ENCODE data around the gene GCSAM.

GCSAM gene, protein sequence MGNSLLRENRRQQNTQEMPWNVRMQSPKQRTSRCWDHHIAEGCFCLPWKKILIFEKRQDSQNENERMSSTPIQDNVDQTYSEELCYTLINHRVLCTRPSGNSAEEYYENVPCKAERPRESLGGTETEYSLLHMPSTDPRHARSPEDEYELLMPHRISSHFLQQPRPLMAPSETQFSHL

DNA sequence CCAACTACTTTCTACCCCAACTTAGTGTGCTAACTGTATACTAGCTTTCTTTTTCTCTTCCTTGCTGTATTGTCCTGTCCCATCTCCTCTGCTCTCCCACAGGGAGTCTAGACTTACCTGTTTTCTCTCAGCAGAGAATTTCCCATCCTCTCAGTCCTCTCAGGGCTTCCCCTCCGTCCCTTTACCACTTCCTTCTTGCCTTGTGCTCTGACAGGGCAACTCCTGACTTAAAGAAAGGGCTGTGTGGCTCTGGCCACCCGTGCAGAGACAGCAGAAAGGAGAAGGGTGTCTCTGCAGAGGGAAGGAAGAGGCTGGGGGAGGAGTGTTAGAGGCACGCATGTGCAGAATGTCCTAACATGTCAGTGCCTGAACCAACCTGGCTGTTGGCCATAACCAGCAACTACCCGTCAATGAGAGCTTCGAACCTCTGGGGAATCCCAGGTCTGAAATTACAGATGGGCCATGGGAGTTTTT lies at the start of gene GCSAM:
GCSAM (minus strand) TSS at position 274 of the 474 bp plus-strand sequence; CDS start at position 146, 128 bp downstream.
- TF ChIP-seq ELF4 (IDR thresholded peaks at IDR 0.05) = no peak
- POLR2A ChIA-PET = no interaction called here
- no peak for DNase-seq (ENCODE audit: extremely low spot score)
- CTCF ChIA-PET = no interaction called here

DNA sequence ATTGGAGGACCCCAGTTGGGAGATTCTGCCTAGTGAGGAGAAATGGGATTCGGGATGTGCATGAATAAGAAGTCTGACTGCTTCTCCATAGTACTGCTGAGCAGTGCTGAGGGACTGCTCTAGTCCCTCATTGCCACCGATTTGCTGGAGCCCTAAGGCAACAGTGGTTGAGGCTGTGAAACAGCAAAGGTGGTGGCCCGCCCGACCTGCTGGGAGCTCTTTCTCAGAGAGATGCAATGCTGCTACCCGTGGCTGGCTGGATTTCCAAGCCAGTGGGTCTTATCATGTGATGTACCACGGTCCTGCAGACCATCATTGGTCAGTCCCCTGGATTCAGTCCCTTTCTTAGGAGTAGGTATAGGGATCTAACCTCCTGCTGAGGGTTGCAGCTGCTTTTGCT lies 42.6 kb upstream of the GCSAM start:
- TF ChIP-seq ELF4 (IDR thresholded peaks at IDR 0.05) = no peak
- TF ChIP-seq ZNF384 (IDR thresholded peaks at IDR 0.05) = no peak
- TF ChIP-seq, protein P1, sequence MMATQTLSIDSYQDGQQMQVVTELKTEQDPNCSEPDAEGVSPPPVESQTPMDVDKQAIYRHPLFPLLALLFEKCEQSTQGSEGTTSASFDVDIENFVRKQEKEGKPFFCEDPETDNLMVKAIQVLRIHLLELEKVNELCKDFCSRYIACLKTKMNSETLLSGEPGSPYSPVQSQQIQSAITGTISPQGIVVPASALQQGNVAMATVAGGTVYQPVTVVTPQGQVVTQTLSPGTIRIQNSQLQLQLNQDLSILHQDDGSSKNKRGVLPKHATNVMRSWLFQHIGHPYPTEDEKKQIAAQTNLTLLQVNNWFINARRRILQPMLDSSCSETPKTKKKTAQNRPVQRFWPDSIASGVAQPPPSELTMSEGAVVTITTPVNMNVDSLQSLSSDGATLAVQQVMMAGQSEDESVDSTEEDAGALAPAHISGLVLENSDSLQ (IDR thresholded peaks at IDR 0.05) = no peak
- no peak for TF ChIP-seq FOXM1 (IDR thresholded peaks at IDR 0.05; ENCODE audit: borderline replicate concordance)
- no peak for TF ChIP-seq LEF1 (IDR thresholded peaks at IDR 0.05; ENCODE audit: borderline replicate concordance)
- CTCF ChIA-PET = no interaction called here
- DNase-seq (ENCODE audit: extremely low spot score) = no peak
- POLR2A ChIA-PET = no interaction called here

DNA sequence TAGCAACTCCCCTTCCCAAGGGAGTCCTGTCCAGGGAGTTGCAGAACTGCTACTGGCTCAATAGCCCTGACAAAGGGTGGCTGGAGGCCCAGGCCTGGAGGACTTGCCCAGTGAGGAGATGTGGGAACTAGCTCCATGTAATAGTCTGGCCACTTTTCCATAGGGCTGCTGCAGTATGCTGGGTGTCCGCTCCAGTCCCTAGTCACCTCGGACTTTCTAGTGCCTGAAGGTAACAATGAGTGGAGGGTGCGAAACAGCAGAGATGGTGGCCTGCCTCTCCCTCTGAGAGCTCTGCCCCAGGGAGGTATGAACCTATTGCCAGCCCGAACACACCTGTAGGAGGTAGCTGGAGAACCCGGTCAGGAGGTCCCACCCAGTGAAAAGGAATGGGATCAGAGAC lies 42.0 kb upstream of the GCSAM start:
- ChIA-PET CTCF (no interaction called here), POLR2A (no interaction called here)
- DNase-seq (ENCODE audit: extremely low spot score) = no peak
- TF ChIP-seq L3MBTL2 (conservative IDR thresholded peaks at IDR 0.05) = no peak
- no peak for TF ChIP-seq ELF4 (IDR thresholded peaks at IDR 0.05)
- TF ChIP-seq FOXA1 (IDR thresholded peaks at IDR 0.05) = no peak
- TF ChIP-seq, protein P1 (IDR thresholded peaks at IDR 0.05) = no peak
- TF ChIP-seq HDGF (IDR thresholded peaks at IDR 0.05; ENCODE audit: borderline replicate concordance) = no peak
- no peak for TF ChIP-seq SUZ12 (IDR thresholded peaks at IDR 0.05)
- no peak for TF ChIP-seq NFRKB (IDR thresholded peaks at IDR 0.05)
- TF ChIP-seq BHLHE40 (IDR thresholded peaks at IDR 0.05; ENCODE audit: borderline replicate concordance) = no peak
- no peak for TF ChIP-seq FOXK2 (IDR thresholded peaks at IDR 0.05)
- TF ChIP-seq FOXM1 (IDR thresholded peaks at IDR 0.05; ENCODE audit: borderline replicate concordance) = no peak
- no peak for TF ChIP-seq ZNF384 (IDR thresholded peaks at IDR 0.05)
- no peak for TF ChIP-seq SP1 (IDR thresholded peaks at IDR 0.05)
- no peak for TF ChIP-seq CTBP1 (IDR thresholded peaks at IDR 0.05; ENCODE audit: borderline replicate concordance)
- no peak for TF ChIP-seq LEF1 (IDR thresholded peaks at IDR 0.05; ENCODE audit: borderline replicate concordance)
- no peak for TF ChIP-seq ARNT (IDR thresholded peaks at IDR 0.05)
- TF ChIP-seq TARDBP (IDR thresholded peaks at IDR 0.05) = no peak

DNA sequence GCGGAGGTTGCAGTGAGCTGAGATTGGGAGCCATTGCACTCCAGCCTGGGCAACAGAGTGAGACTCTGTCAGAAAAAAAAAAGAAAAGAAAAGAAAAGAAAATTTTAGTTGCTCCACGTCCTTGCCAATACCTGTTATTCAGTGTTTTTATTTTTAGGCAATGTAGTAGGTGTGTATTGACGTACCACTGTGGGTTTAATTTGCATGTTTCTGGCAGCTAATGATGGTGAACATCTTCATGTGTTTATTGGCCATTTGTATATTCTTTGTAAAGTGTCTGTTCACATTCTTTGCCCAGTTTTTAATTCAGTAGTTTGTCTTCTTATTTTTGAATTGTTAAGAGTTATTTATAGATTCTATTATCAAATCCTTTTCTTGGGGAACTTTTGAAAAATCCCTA lies 38.1 kb upstream of the GCSAM start:
- TF ChIP-seq NFRKB (IDR thresholded peaks at IDR 0.05) = no peak
- TF ChIP-seq ELF4 (IDR thresholded peaks at IDR 0.05) = no peak
- no peak for TF ChIP-seq SUZ12 (IDR thresholded peaks at IDR 0.05)
- TF ChIP-seq ZNF384 (IDR thresholded peaks at IDR 0.05) = no peak
- TF ChIP-seq FOXK2 (IDR thresholded peaks at IDR 0.05) = no peak
- TF ChIP-seq BHLHE40 (IDR thresholded peaks at IDR 0.05; ENCODE audit: borderline replicate concordance) = no peak
- no peak for TF ChIP-seq TARDBP (IDR thresholded peaks at IDR 0.05)
- no peak for TF ChIP-seq L3MBTL2 (conservative IDR thresholded peaks at IDR 0.05)
- no peak for TF ChIP-seq ARNT (IDR thresholded peaks at IDR 0.05)
- no peak for TF ChIP-seq FOXM1 (IDR thresholded peaks at IDR 0.05; ENCODE audit: borderline replicate concordance)
- TF ChIP-seq LEF1 (IDR thresholded peaks at IDR 0.05; ENCODE audit: borderline replicate concordance) = no peak
- TF ChIP-seq, protein P1 (IDR thresholded peaks at IDR 0.05) = no peak
- no peak for TF ChIP-seq CTBP1 (IDR thresholded peaks at IDR 0.05; ENCODE audit: borderline replicate concordance)
- TF ChIP-seq HDGF (IDR thresholded peaks at IDR 0.05; ENCODE audit: borderline replicate concordance) = no peak
- no peak for TF ChIP-seq SP1 (IDR thresholded peaks at IDR 0.05)
- TF ChIP-seq FOXA1 (IDR thresholded peaks at IDR 0.05) = no peak
- no peak for DNase-seq (ENCODE audit: extremely low spot score)
- POLR2A ChIA-PET = no interaction called here
- CTCF ChIA-PET = no interaction called here

DNA sequence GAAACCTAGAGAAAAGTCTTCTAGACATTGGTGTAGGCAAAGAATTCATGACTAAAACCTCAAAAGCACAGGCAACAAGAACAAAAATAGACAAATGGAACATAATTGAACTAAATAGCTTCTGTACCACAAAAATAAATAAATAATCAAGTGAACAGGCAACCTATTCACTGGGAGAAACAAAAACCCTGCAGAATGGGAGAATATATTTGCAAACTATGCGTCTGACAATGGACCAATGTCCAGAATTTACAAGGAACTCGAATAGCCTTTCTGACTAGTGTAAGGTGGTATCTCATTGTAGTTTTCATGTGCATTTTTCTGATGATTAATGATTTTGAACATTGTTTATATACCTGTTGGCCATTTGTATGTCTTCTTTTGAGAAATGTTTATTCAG lies 37.0 kb upstream of the GCSAM start:
- TF ChIP-seq ELF4 (IDR thresholded peaks at IDR 0.05) (no peak), LEF1 (IDR thresholded peaks at IDR 0.05; ENCODE audit: borderline replicate concordance) (no peak), ARNT (IDR thresholded peaks at IDR 0.05) (no peak), FOXM1 (IDR thresholded peaks at IDR 0.05; ENCODE audit: borderline replicate concordance) (no peak), BHLHE40 (IDR thresholded peaks at IDR 0.05; ENCODE audit: borderline replicate concordance) (no peak), SUZ12 (IDR thresholded peaks at IDR 0.05) (no peak), FOXK2 (IDR thresholded peaks at IDR 0.05) (no peak), TARDBP (IDR thresholded peaks at IDR 0.05) (no peak), FOXA1 (IDR thresholded peaks at IDR 0.05) (no peak), NFRKB (IDR thresholded peaks at IDR 0.05) (no peak), HDGF (IDR thresholded peaks at IDR 0.05; ENCODE audit: borderline replicate concordance) (no peak), CTBP1 (IDR thresholded peaks at IDR 0.05; ENCODE audit: borderline replicate concordance) (no peak), SP1 (IDR thresholded peaks at IDR 0.05) (no peak), ZNF384 (IDR thresholded peaks at IDR 0.05) (no peak), L3MBTL2 (conservative IDR thresholded peaks at IDR 0.05) (no peak)
- TF ChIP-seq, protein P1 (IDR thresholded peaks at IDR 0.05) = no peak
- DNase-seq (ENCODE audit: extremely low spot score) = no peak
- CTCF ChIA-PET = no interaction called here
- POLR2A ChIA-PET = no interaction called here

DNA sequence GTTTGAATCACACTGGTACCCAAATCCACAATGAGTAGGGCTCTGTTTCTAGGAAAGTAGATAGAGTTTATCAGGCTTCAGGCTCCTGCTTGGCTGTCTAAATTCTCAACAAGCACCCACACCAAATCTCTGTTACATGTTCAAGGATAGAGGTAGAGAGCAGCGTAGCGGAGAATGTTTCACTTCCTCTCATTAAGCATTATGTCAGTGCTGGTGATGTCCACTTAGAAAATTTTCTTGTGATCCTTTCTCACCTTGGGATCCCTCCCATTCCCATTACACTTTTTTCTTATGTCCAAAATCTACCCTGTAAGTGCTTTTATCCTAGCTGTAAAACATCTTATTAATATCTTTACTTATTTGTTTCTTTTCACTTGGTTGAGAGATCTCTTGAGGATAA lies 34.7 kb upstream of the GCSAM start:
- POLR2A ChIA-PET = no interaction called here
- TF ChIP-seq ARNT (IDR thresholded peaks at IDR 0.05) (no peak), TARDBP (IDR thresholded peaks at IDR 0.05) (no peak), LEF1 (IDR thresholded peaks at IDR 0.05; ENCODE audit: borderline replicate concordance) (no peak), NFRKB (IDR thresholded peaks at IDR 0.05) (no peak), HDGF (IDR thresholded peaks at IDR 0.05; ENCODE audit: borderline replicate concordance) (no peak), CTBP1 (IDR thresholded peaks at IDR 0.05; ENCODE audit: borderline replicate concordance) (no peak), FOXM1 (IDR thresholded peaks at IDR 0.05; ENCODE audit: borderline replicate concordance) (no peak), L3MBTL2 (conservative IDR thresholded peaks at IDR 0.05) (no peak), FOXA1 (IDR thresholded peaks at IDR 0.05) (no peak), ZNF384 (IDR thresholded peaks at IDR 0.05) (no peak), ELF4 (IDR thresholded peaks at IDR 0.05) (no peak), FOXK2 (IDR thresholded peaks at IDR 0.05) (no peak), SUZ12 (IDR thresholded peaks at IDR 0.05) (no peak), BHLHE40 (IDR thresholded peaks at IDR 0.05; ENCODE audit: borderline replicate concordance) (no peak), SP1 (IDR thresholded peaks at IDR 0.05) (no peak)
- TF ChIP-seq, protein P1 (IDR thresholded peaks at IDR 0.05) = no peak

More for the DNA sequence above, 34.7 kb upstream of the GCSAM start:
- DNase-seq (ENCODE audit: extremely low spot score) = no peak
- CTCF ChIA-PET = interaction anchor here (0.7 kb wide), 1 partner anchor 104 kb away, joined by 3 read pairs; no protein-coding TSS in a partner anchor

All from HEK293T (cell line).